ENCODE measurements around the gene PTPRN2. TPM values are rescaled to one million over a fixed set of nuclear protein-coding genes. Genes with fewer than 3 reads are reported as not detected.

PTPRN2 gene
- total RNA-seq, 1 experiment from 2014 or later: 1.2 TPM

DNA sequence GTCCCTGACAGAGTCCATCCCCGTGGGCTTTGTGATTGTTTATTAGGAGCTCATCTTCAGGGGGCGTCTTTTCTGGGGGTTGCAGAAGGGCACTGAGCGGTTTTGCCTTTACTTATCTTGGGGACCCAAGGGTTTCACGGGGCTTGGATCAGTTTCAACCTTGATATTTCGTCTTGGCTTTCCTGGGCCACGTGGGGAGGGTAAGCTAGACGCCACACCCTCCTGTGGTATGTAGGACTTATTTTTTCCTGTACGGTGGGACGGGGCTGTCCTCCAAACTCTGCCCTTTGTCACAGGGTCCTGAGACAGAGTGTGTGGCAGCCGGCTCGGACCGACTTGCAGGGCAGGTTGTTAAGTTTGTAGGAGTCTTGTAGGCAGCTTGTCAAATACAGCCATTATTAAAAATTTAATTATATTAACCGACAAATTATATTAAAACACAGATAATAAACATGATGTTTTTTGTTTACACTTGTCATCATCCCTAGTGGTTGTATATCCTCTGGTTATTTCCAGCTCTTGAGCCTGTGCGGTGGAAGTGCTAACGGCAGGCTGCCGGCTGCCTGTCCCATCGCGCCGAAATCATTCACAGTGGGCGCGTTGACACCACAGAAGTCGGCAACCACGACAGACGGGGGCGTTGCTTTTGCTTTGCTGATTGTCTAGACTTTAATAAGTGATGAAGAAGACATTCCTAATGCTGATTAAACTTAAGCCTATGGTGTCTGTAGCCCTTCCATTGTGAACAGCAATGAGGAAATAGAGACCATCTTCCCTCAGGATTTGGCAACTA, 1057.7 kb downstream of the PTPRN2 start:
- no peak overlapping the region for H3K27ac ChIP-seq
- no peaks in the 10 kb centered on the region for H3K4me1 ChIP-seq (replicated peaks)
- no peaks in the 10 kb centered on the region for H3K27me3 ChIP-seq (replicated peaks)
- DNase-seq (ENCODE audit: low read depth in 1 of 2, low spot score in 2 of 2): peak in 1 of 2 experiments; percentile 30
- H3K4me3 ChIP-seq: no peak overlapping the region
- no peaks in the 10 kb centered on the region for H3K36me3 ChIP-seq
- H3K9me3 ChIP-seq (replicated peaks): no peaks in the 10 kb centered on the region; the same call in 1 of the 2 replicates

DNA sequence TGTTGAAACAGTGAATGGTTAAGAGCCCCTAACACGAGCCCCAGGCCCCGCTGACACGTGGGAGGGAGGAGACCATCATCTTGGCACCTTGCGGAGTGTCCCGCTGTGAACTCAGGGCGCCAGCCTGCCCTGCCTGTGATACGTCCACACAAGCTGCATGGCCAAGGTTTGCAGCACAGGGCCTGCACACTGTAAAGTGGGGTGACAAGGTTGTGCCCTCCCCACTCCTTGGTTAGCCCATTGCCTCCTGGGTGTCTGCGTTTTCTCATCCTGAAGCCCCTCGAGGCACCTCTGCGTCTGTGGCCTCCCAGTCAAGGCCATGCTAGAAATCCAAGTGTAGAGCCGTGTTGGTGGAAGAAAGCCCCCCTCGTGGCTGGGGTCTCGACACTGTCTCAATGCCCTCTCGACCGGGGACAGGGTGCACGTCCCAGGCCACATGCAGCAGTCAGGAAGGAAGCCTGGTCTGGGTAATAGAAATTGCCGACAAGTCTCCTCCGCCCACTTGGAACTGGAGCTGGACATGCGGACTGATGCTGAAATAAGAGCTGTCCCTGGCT, 1058.8 kb downstream of the PTPRN2 start:
- no peaks in the 10 kb centered on the region for H3K36me3 ChIP-seq

DNA sequence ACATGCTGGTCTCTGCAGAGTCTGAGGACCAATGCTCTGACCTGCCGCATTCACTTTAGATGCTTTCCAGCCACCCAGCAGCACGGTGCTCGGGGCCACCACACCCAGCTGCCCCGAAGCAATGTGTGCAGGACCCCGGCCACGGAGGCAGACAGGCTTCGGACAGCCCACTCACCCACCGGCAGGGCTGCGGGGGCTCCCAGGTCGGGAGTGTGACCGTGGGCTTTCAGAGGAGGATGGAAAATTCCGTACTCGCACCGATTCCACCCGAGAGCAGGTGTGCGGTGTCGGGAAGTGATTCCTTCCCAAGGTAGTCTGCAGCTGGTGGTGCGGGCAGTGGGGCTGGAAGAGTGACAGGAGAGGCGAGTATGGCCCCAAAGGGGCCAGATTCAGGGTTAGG, 1059.9 kb downstream of the PTPRN2 start:
- H3K4me3 ChIP-seq: no peak overlapping the region
- no peaks in the 10 kb centered on the region for H3K9me3 ChIP-seq (replicated peaks)
- peak in 1 of 2 experiments; percentile 25 for DNase-seq (ENCODE audit: low read depth in 1 of 2, low spot score in 2 of 2)
- no peak overlapping the region for H3K27ac ChIP-seq
- H3K27me3 ChIP-seq (replicated peaks): no peaks in the 10 kb centered on the region
- H3K36me3 ChIP-seq: no peaks in the 10 kb centered on the region
- no peaks in the 10 kb centered on the region for H3K4me1 ChIP-seq (replicated peaks)

More for the DNA sequence above, 1058.8 kb downstream of the PTPRN2 start:
- no peaks in the 10 kb centered on the region for H3K4me1 ChIP-seq (replicated peaks)
- no peaks in the 10 kb centered on the region; the same call in 1 of the 2 replicates for H3K9me3 ChIP-seq (replicated peaks)
- peak in 1 of 2 experiments; percentile 31 for DNase-seq (ENCODE audit: low read depth in 1 of 2, low spot score in 2 of 2)
- no peaks in the 10 kb centered on the region for H3K27me3 ChIP-seq (replicated peaks)
- no peak overlapping the region for H3K4me3 ChIP-seq
- no peak overlapping the region for H3K27ac ChIP-seq

DNA sequence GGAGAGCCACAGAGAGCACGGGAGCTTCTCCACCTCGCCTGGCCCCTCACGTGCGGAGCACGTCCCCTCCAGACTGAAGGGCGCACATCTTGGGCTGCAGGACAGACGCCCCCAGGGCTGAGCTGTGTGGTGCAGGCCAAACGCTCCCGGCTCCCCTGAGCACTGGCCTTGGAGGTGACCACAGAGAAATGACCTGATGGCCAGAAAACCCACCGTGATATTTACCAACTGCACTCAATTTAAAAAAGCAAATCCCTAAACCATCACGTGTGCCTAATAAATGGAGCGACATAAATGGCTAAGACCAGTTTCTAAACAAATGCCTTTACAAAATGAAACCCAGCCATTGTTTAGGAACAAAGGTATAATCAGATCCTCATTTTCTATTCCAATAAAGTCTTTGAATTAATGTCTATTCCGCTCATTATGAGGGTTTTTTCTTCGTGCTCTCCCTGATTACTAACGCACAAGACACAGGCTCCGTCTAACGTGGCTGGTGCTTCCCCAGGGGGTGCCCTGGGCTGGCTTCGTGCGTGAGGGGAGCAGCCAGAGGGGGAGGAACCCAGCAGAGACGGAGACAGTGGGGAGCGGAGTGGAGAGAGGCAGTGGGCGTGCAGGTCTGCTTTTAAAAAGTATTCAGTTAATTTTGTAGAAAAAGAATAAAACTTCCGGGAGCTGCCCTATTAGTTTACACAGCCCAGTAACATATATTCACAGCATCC, 1060.5 kb downstream of the PTPRN2 start:
- H3K27ac ChIP-seq: no peak overlapping the region
- no peaks in the 10 kb centered on the region for H3K4me1 ChIP-seq (replicated peaks)
- H3K27me3 ChIP-seq (replicated peaks): no peaks in the 10 kb centered on the region
- H3K9me3 ChIP-seq (replicated peaks): no peaks in the 10 kb centered on the region
- peak in 1 of 2 experiments; percentile 23 for DNase-seq (ENCODE audit: low read depth in 1 of 2, low spot score in 2 of 2)
- H3K36me3 ChIP-seq: no peaks in the 10 kb centered on the region
- no peak overlapping the region for H3K4me3 ChIP-seq

DNA sequence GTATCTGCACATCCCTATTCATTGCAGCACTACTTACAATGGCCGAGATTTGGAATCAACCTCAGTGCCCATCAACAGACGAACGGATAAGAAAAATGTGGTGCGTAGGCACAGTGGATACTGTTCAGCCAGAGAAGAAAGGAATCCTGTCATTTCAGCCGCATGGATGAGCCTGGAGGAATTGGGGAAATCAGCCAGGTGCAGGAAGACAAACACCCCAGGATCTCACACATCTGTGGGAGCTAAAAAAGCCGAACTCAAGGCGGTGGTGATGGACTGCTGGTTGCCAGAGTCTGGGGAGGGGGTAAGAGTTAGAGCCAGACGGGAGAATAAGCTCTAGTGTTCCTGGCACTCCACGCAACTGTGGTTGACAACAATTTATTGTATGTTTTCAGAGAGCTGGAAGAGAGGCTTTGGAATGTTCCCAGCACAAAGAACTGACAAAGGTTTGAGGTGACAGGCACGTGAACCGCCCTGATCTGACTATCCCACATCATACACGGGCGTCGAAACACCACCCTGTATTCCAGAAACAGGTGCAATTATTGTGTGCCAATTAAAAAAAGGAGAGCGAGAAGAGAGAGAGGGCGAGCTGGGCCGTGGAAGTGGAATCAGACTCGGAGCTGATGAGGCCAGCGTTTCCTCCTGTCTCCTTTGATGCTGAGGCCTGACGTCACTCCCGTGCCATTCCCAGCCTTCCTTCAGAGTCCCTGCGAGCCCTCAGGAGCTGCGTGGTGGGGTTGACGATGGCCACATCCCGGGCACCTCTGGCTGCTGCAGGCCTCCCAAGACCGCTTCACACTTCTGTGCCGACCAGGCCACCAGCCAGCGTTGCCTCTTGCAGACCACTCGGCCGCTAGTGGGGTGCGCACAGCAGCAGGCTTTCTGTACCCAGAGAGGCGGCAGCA, 1061.4 kb downstream of the PTPRN2 start:
- peak in 1 of 2 experiments; percentile 34 for DNase-seq (ENCODE audit: low read depth in 1 of 2, low spot score in 2 of 2)
- H3K27me3 ChIP-seq (replicated peaks): no peaks in the 10 kb centered on the region
- H3K4me3 ChIP-seq: no peak overlapping the region
- no peaks in the 10 kb centered on the region for H3K36me3 ChIP-seq
- H3K4me1 ChIP-seq (replicated peaks): no peaks in the 10 kb centered on the region
- H3K9me3 ChIP-seq (replicated peaks): no peaks in the 10 kb centered on the region
- H3K27ac ChIP-seq: no peak overlapping the region

DNA sequence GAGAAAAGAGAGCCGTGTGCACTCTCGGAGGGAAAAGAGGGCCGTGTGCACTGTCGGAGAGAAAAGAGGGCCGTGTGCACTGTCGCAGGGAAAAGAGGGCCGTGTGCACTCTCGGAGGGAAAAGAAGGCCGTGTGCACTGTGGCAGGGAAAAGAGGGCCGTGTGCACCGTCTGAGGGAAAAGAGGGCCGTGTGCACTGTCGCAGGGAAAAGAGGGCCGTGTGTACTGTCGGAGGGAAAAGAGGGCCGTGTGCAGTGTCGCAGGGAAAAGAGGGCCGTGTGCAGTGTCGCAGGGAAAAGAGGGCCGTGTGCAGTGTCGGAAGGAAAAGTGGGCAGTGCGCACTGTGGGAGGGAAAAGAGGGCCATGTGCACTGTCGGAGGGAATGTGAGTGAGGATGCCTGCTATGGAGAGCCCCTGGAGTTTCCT, 1062.1 kb downstream of the PTPRN2 start:
- no peaks in the 10 kb centered on the region for H3K27me3 ChIP-seq (replicated peaks)
- no peak overlapping the region for H3K27ac ChIP-seq
- H3K9me3 ChIP-seq (replicated peaks): no peaks in the 10 kb centered on the region
- no peaks in the 10 kb centered on the region for H3K4me1 ChIP-seq (replicated peaks)
- H3K36me3 ChIP-seq: no peaks in the 10 kb centered on the region
- H3K4me3 ChIP-seq: no peak overlapping the region
- DNase-seq (ENCODE audit: low read depth in 1 of 2, low spot score in 2 of 2): no peak

GRCh38 chr7:157524731-157525130, 1062.9 kb downstream of the PTPRN2 start:
- no peak overlapping the region for H3K27ac ChIP-seq
- H3K4me1 ChIP-seq (replicated peaks): no peaks in the 10 kb centered on the region
- no peaks in the 10 kb centered on the region for H3K27me3 ChIP-seq (replicated peaks)
- no peak overlapping the region for H3K4me3 ChIP-seq
- no peaks in the 10 kb centered on the region for H3K9me3 ChIP-seq (replicated peaks)
- no peak for DNase-seq (ENCODE audit: low read depth in 1 of 2, low spot score in 2 of 2)
- no peaks in the 10 kb centered on the region for H3K36me3 ChIP-seq

DNA sequence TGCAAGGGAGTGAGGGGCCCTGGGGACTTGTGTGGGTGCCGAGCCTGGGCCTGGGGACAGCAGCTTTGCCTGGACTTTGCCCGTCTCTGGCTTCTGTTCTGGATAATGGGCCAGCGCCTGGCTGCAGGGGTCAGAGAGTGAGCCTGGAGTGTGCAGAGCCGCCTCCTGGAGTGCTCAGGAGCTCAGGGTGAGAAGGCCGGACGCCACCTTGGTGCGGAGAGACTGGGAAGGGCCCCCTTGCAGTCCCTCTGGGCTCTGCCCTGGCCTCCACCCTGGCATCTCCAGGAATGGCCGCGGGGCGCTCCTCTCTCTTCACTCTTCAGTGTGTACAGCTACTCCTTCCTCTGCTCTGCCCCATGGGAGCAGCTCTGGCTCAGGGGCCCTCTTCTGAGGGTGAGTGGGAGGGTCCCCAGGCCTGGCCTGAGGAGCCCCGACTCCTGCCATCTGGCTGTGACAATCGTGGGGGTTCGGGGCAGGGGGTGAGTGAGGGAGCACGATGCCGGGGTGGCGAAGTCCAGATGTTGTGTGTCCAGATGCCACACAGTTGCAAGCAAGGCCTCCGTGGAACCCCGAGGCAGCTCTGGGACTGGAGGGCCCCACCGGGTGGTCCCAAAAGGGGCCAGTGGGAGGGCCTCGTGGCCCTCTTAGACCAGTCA, 1063.7 kb downstream of the PTPRN2 start:
- no peaks in the 10 kb centered on the region for H3K27me3 ChIP-seq (replicated peaks)
- no peaks in the 10 kb centered on the region for H3K9me3 ChIP-seq (replicated peaks)
- no peak overlapping the region for H3K4me3 ChIP-seq
- H3K4me1 ChIP-seq (replicated peaks): no peaks in the 10 kb centered on the region
- no peak overlapping the region for H3K27ac ChIP-seq
- peak in 1 of 2 experiments; percentile 37 for DNase-seq (ENCODE audit: low read depth in 1 of 2, low spot score in 2 of 2)
- no peaks in the 10 kb centered on the region for H3K36me3 ChIP-seq

DNA sequence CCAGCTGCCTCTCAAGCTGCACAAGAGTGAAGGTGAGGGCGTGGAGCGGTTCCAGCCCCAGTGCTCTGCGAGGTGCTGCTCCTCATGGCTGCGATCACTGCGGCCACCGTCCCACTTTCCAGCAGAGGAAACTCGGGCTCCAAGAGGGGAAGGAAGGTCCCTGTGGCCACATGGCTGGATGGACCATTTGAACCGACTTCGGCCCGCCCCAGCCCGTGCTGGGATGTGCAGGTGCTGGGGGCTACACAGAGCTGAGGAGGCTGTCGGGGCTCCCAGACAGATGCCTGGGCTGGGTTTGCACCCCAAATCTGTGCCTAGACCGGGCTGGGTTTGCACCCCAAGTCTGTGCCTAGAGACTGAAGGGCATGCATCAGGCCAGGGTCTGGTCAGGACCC, 1064.3 kb downstream of the PTPRN2 start:
- no peak for DNase-seq (ENCODE audit: low read depth in 1 of 2, low spot score in 2 of 2)
- H3K4me1 ChIP-seq (replicated peaks): no peaks in the 10 kb centered on the region
- no peak overlapping the region for H3K27ac ChIP-seq
- H3K9me3 ChIP-seq (replicated peaks): no peaks in the 10 kb centered on the region
- H3K27me3 ChIP-seq (replicated peaks): no peaks in the 10 kb centered on the region
- no peaks in the 10 kb centered on the region for H3K36me3 ChIP-seq
- no peak overlapping the region for H3K4me3 ChIP-seq

- H3K27me3 ChIP-seq (replicated peaks): no peaks in the 10 kb centered on the region
- no peaks in the 10 kb centered on the region for H3K36me3 ChIP-seq
- DNase-seq (ENCODE audit: low read depth in 1 of 2, low spot score in 2 of 2): peak in 1 of 2 experiments; percentile 30
- no peak overlapping the region for H3K4me3 ChIP-seq
- H3K4me1 ChIP-seq (replicated peaks): no peaks in the 10 kb centered on the region
- no peak overlapping the region for H3K27ac ChIP-seq
- H3K9me3 ChIP-seq (replicated peaks): no peaks in the 10 kb centered on the region
Measured at GRCh38 chr7:157522954-157523353, 1064.7 kb downstream of the PTPRN2 start.

DNA sequence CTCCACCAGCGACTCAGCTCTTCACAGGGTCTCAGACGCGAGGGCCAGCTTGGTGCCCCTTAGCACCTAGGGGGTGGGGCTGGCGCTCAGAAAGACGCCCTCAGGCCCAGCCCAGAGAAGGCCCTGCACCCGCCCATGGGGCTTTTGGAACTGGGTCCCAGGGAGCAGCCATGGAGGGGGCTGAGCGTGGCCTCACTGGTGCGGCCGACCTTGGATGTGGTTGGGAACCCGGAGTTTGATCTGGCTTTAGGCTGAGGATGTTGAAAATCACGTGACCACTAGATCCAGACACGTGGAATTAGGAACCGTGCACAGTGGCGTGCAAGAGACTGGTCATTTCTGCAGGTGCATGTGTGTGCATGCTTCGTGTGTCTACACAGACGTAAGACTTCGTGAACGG, 1065.4 kb downstream of the PTPRN2 start:
- Histone ChIP-seq H3K36me3 (no peaks in the 10 kb centered on the region), H3K27ac (no peak overlapping the region), H3K27me3 (replicated peaks) (no peaks in the 10 kb centered on the region), H3K9me3 (replicated peaks) (no peaks in the 10 kb centered on the region), H3K4me3 (no peak overlapping the region), H3K4me1 (replicated peaks) (no peaks in the 10 kb centered on the region)
- DNase-seq (ENCODE audit: low read depth in 1 of 2, low spot score in 2 of 2): peak in 1 of 2 experiments; percentile 31

DNA sequence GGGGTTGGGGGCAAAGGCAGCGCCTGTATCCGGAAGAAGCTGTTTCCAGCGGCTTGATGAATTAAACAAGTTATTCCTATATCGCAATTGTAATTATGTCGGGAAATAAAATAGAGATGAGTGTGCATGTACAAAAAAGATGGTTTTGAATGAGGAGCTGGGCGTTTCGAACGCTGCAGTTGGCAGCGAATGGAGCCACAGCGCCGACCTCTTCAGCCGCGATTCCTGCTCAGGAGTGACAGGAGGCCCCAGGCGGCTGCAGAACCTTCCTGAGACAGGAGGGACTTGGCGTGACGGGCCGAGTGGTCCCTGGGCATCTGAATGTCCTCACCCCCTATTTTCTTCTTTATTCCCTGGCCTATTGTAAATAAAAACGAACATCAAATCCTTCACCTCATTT, 1065.9 kb downstream of the PTPRN2 start:
- Histone ChIP-seq H3K27ac (no peak overlapping the region), H3K27me3 (replicated peaks) (no peaks in the 10 kb centered on the region), H3K9me3 (replicated peaks) (no peaks in the 10 kb centered on the region), H3K4me3 (no peak overlapping the region), H3K36me3 (no peaks in the 10 kb centered on the region), H3K4me1 (replicated peaks) (no peaks in the 10 kb centered on the region)
- DNase-seq (ENCODE audit: low read depth in 1 of 2, low spot score in 2 of 2): peak in 1 of 2 experiments; percentile 33
